T-helper 2 cell treated with Interferon-gamma antibody and Interleukin-4, amounts not matched to agents 5 μg/mL and 100 μg/mL, for 36 hours (primary cell): ENCODE results near the gene FAM78A.
"Not testable (repeated sequence)": the region's sequence is repeated elsewhere in the genome, so short reads cannot be mapped to it uniquely, and the experiment has no call there.

Experiments
- DNase-seq: peaks from one replicate; pipeline ENCODE4 v3.0.0; 2021; ENCODE audit warnings: low spot score
- H3K27ac Mint-ChIP-seq: one replicate; pipeline ENCODE4 v1.8.0; 2021; ENCODE audit warnings: mild to moderate bottlenecking, mixed read lengths
- H3K27me3 Mint-ChIP-seq: one replicate; pipeline ENCODE4 v1.8.0; 2021; ENCODE audit warnings: low read depth, mixed read lengths
- H3K36me3 Mint-ChIP-seq: one replicate; pipeline ENCODE4 v1.8.0; 2021; ENCODE audit warnings: low read depth, mixed read lengths
- H3K4me1 Mint-ChIP-seq: one replicate; pipeline ENCODE4 v1.8.0; 2021; ENCODE audit warnings: low read depth, mixed read lengths
- H3K4me3 Mint-ChIP-seq: one replicate; pipeline ENCODE4 v1.8.0; 2022; ENCODE audit warnings: mild to moderate bottlenecking, moderate library complexity, mixed read lengths
- H3K9me3 Mint-ChIP-seq: one replicate; pipeline ENCODE4 v1.8.0; 2021; ENCODE audit warnings: mixed read lengths

Gene FAM78A

DNA sequence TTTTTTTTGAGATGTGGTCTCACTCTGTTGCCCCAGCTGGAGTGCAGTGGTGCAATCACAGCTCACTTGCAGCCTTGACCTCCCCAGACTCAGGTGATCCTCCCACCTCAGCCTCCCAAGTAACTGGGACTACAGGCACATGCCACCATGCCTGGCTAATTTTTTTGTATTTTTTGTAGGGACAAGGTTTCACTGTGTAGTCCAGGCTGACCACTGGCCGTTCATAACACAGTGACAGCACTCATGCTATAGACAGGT, 5.4 kb downstream of the FAM78A start:
- H3K27me3 Mint-ChIP-seq, DNase-seq, H3K9me3 Mint-ChIP-seq: not testable (repeated sequence)
- Mint-ChIP-seq H3K4me3 (peak overlapping the region; percentile 89), H3K4me1 (peaks cover 52% of the 10 kb centered on the region), H3K27ac (peak overlapping the region; percentile 96), H3K36me3 (peaks cover 72% of the 10 kb centered on the region)

DNA sequence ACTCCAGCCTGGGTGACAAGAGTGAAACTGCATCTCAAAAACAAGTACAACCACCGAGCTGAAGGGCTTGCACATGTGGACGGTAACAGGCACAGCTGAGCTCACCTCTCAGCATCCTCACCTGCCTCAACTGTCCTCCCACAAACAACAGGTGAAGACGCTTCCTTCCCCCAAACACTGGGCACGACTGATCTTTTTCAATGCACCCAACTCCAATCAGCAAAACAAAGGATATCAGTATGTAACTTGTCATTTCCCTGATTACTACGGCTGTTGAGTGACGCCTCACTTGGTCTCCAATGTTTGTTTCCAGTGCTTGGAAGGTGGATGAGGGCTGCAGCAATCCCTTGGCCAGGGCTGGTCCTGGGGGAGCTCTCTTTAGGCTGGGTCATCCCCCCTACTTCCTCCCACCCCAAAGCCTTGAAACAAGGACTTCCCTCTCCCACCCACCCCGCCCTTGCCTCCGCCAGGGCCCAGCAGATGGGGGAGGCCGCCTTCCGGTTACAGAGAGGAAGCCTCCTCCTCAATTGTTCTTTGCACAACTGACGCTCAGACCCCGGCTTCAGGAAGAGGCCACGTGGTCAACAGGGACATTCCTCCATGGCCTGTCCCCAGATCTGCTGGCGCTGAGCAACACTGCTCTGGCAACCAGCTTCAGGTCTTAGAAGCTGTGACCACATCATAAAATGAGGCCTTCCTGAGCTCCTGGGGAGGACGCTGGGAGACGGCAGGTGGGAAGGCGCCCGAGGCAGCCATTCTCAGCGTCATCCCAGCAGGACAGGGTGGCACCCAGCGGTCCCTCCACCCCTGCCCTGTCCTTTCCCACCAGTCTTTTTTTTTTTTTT, 5.9 kb downstream of the FAM78A start:
- H3K36me3 Mint-ChIP-seq: peaks cover 67% of the 10 kb centered on the region
- no peaks in the 10 kb centered on the region for H3K27me3 Mint-ChIP-seq
- DNase-seq: peak; percentile 68
- H3K9me3 Mint-ChIP-seq: no peaks in the 10 kb centered on the region
- H3K27ac Mint-ChIP-seq: peak overlapping the region; percentile 96
- peaks cover 58% of the 10 kb centered on the region for H3K4me1 Mint-ChIP-seq
- peak overlapping the region; percentile 89 for H3K4me3 Mint-ChIP-seq

DNA sequence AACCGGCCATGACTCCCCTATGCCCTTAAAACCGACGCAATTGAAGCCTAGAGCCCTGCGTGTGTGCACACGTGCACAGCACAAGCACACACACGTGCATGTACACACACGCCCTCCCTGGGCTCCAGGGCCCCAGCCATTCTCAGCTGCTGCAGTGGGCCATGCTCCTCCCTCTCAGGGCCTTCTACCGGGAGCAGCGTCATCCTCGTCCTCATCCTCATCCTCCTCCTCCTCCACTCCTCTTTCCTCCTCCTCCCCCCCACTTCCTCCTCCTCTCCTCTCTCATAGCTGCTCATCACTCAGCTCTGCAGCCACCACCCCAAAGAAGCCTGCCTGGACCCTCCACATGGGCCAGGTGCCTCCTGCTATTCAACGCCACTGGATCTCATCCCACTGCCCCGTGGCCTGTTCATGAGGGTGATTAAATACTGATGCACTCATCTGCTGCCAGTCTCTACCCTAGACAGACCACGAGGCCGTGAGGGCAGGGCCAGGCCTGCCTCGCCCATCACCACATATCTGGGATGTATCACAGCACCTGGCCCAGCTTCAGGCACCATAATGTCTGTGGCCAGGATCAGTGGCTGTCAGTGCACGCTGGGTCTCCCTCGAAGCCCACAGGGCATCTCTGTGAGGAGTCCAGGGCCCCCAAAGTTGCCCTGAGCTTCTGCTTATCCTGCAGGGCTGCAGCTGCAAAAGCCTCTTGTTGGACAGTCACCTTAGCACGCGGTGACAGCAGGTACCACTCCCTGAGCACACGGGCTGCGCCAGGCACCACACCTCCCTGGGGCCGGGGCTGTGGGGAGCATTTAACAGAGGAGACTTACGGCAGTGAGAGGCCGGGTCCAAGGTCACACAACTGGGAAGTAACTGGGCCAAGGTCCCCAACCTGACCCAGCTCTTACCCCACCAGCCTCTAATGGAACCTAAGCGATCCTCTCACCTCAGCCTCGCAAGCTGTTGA, 9.8 kb downstream of the FAM78A start:
- Mint-ChIP-seq H3K4me3 (peak overlapping the region; percentile 90), H3K4me1 (peaks cover 64% of the 10 kb centered on the region), H3K27ac (peak overlapping the region; percentile 93), H3K9me3 (no peaks in the 10 kb centered on the region), H3K27me3 (no peaks in the 10 kb centered on the region), H3K36me3 (peaks cover 56% of the 10 kb centered on the region)
- DNase-seq: no peak

DNA sequence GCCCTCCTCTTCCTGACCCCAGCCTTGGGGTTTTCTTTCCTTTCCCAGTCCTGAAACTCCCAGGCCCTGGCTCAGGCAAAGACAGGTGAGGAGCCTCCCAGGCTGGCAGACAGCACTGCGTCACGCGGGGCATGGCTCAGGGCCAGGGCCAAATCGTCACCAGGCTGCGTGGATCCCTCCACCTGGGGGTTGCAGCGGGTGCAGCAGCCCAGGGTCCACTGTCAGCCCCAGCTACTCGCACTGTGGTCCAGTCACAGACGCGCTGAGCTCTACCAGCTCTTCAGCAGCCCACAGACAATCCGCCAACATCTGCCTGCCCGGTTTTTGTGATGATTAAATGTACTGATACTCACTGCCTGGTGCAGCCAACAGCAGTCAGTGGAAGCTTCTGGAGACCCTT, 12.1 kb downstream of the FAM78A start:
- Mint-ChIP-seq H3K27ac (peak overlapping the region; percentile 67), H3K4me3 (peak overlapping the region; percentile 68), H3K36me3 (peaks cover 54% of the 10 kb centered on the region), H3K9me3 (no peaks in the 10 kb centered on the region), H3K4me1 (peaks cover 50% of the 10 kb centered on the region), H3K27me3 (no peaks in the 10 kb centered on the region)
- DNase-seq: no peak

DNA sequence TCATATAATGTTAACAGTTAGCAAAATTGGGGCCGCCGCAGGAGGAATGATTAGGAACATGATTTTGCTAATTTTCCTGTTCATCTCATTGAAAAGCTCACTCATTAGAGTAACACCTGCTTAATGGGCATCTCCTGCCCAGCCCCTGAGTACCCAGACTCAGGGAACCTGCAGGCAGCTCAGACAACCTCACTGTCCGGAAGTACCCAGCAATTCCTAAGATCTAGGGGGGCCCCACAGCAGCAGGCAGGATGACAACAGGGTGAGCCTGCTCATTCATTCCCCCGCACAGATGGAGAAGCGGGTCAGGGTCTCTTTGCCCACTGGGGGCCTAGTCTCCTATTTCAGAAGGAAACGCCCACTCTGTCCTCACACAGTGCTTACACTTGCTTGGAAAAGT, 12.6 kb downstream of the FAM78A start:
- no peak for DNase-seq
- Mint-ChIP-seq H3K27me3 (no peaks in the 10 kb centered on the region), H3K9me3 (no peaks in the 10 kb centered on the region), H3K4me1 (peaks cover 48% of the 10 kb centered on the region), H3K27ac (peak overlapping the region; percentile 67), H3K36me3 (peaks cover 55% of the 10 kb centered on the region), H3K4me3 (peak overlapping the region; percentile 68)

DNA sequence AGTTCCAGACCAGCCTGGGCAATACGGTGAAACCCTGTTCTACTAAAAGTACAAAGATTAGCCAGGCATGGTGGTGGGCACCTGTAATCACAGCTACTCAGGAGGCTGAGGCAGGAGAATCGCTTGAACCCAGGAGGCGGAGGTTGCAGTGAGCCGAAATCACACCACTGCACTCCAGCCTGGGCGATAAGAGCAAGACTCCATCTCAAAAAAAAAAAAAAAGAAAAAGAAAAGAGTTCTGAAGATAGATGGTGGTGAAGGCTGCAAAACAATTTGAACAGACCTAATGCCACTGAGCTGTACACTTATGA, 13.3 kb downstream of the FAM78A start:
- peaks cover 57% of the 10 kb centered on the region for H3K36me3 Mint-ChIP-seq
- not testable (repeated sequence) for DNase-seq, H3K9me3 Mint-ChIP-seq, H3K27me3 Mint-ChIP-seq
- peak overlapping the region; percentile 37 for H3K4me3 Mint-ChIP-seq
- H3K4me1 Mint-ChIP-seq: peaks cover 46% of the 10 kb centered on the region
- H3K27ac Mint-ChIP-seq: peak overlapping the region; percentile 12

DNA sequence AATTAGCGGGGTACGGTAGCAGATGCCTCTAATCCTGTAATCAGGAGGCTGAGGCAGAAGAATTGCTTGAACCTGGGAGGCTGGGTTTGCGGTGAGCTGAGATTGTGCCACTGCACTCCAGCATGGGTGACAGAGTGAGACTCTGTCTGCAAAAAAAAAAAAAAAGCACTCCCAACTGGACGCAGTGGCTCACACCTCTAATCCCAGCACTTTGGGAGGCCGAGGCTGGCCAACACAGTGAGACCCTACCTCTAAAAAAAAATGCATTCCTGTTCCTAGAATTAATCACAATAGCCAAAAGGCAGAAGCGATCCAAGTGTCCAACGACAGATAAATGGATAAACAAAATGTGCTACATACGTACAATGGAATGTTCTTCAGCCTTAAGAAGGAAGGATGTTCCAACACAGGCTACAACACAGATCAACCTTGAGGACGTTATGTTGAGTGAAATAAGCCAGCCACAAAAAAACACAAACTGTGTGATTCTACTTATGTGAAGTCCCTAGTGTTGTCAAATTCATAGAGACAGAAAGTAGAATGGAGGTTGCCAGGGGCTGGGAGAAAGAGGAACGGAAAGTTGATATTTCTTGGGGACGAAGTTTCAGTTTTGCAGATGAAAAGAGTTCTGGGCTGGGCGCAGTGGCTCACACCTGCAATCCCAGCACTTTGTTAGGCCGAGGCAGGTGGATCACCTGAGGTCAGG, 13.8 kb downstream of the FAM78A start:
- H3K9me3 Mint-ChIP-seq: no peaks in the 10 kb centered on the region
- DNase-seq: no peak
- H3K4me1 Mint-ChIP-seq: peaks cover 46% of the 10 kb centered on the region
- peak overlapping the region; percentile 12 for H3K27ac Mint-ChIP-seq
- H3K36me3 Mint-ChIP-seq: peaks cover 58% of the 10 kb centered on the region
- no peaks in the 10 kb centered on the region for H3K27me3 Mint-ChIP-seq
- H3K4me3 Mint-ChIP-seq: peak overlapping the region; percentile 37

DNA sequence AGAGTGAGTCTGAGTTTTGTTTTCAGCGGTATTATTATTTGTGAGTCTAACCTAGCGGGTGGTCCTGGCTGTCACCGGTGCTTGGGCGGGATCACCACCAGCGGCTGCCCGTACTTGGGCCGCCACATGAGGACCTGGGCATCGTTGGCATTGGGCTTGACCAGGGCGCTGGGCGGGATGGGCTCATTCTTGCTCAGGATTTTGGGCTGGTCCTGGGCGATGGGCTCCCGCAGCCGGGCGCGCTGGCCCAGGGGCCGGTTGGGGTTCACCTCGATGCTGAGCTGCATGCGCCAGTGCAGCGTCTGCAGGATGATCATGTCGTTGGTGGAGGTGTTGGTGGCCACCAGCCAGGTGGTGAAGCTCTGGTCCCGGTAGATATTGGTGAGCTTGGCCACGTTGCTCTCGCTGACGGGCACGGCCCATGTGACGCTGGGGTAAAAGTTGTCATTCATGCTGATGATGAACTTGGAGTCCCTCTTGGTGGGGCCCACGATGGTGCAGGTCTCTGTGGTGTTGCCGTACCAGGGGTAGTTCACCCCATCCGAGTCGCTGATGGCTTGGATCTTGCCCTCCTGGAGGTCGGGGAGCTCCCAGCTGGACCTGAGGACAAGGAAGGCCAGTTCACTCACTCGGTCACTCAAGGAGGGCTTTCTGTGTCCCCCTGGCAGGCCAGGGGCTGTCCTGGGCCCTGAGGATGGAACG, 15.4 kb downstream of the FAM78A start:
- H3K4me1 Mint-ChIP-seq: peaks cover 45% of the 10 kb centered on the region
- H3K27ac Mint-ChIP-seq: no peak overlapping the region
- H3K36me3 Mint-ChIP-seq: peaks cover 54% of the 10 kb centered on the region
- no peak overlapping the region for H3K4me3 Mint-ChIP-seq
- DNase-seq: no peak
- no peaks in the 10 kb centered on the region for H3K9me3 Mint-ChIP-seq
- no peaks in the 10 kb centered on the region for H3K27me3 Mint-ChIP-seq

DNA sequence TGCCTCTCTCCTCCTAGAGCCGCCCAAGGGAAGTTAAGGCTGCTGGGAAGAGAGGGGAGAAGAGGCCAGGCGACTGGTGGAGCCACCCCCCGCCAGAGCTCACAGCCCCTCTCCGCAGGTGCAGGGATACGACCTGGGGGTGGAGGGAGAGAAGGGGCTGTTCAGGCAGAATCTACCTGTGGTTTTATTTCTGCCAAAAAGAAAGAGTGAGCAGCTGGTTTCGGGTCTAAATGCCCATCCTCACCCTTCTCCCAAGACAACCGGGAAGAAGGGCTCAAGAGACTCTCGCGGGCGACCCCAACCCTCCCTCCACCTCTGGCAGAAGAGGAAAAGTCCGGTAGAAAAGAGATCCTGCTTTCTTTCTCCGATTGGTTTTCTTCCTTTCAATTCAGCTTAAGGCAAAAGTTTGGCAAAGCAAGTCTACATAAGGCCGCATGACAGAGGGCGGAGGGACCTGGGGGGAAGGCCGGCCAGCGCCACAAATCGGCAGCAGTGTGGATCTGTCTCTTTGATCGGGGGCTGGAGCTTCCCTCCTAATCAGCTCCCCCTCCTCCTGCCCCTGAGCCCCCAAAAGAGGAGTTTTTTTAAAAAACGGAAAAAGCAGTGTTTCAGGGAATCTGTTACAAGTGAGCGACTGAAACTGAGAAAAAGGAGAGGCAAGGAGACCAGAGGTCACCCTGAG, 16.3 kb downstream of the FAM78A start:
- peaks cover 43% of the 10 kb centered on the region for H3K4me1 Mint-ChIP-seq

DNA sequence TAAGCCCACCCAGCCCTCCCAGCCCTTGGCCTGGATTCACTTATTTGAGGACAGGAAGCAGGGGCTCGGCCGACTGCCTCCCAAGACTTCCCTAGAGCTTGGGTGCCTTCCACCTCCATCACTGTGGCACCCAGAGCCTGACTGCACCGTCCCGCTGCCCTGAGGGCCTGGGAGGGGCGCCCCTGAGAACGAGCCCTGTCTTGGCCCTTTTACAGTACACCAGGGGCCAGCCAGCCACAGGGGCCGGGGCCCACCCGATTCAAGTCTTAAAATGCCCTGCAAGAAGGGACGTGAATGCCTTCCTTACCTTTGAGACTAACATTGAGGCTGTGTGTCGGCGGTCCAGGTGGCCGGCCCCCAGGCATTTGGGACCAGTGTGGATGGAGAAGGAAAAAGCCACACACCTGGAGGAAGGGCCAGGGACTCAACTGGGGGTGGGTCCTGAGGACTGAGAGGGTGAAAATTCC, 16.8 kb downstream of the FAM78A start:
- H3K9me3 Mint-ChIP-seq: no peaks in the 10 kb centered on the region
- H3K27ac Mint-ChIP-seq: peak overlapping the region; percentile 60
- no peak for DNase-seq
- H3K4me3 Mint-ChIP-seq: no peak overlapping the region
- no peaks in the 10 kb centered on the region for H3K27me3 Mint-ChIP-seq
- H3K36me3 Mint-ChIP-seq: peaks cover 48% of the 10 kb centered on the region
- peaks cover 43% of the 10 kb centered on the region for H3K4me1 Mint-ChIP-seq

More for the DNA sequence above, 16.3 kb downstream of the FAM78A start:
- H3K9me3 Mint-ChIP-seq: no peaks in the 10 kb centered on the region
- H3K27ac Mint-ChIP-seq: peak overlapping the region; percentile 36
- no peak for DNase-seq
- H3K36me3 Mint-ChIP-seq: peaks cover 54% of the 10 kb centered on the region
- H3K27me3 Mint-ChIP-seq: no peaks in the 10 kb centered on the region
- no peak overlapping the region for H3K4me3 Mint-ChIP-seq

DNA sequence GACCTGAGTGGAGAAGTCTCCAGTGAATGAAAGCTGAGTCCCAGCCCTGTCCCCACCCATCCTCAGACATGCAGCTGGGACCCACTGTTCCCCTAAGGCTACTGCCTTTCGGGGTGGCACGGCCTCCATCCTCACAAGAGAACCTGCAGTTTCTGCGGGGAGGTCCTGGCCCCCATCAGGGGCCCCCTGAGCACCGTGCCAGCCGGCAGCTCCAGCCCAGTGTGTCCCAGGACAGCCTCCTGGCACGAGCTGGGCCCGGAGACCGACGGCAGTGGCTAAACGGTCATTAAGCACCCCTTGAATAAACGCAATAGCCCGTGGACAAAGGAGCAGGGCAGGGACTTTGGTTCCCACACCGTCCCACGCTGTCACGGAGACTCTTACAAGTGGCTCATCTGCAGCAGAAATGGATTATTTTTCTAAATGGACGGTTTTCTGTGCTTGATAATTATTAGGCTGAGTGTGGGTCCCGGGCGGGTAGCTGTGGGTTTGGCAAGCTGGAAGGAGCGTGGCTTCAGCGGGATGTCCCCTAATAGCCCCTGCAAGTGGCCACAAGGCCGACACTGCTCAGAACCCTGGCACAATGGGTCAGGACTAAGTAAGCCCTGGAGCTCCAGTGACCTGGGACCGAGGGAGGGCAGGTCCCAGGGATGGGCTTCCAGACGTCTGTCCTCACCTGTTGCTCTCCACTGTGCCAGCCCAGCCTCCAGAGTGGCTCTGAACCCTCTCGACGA, 17.4 kb downstream of the FAM78A start:
- peak overlapping the region; percentile 45 for H3K27ac Mint-ChIP-seq
- DNase-seq: no peak
- H3K4me3 Mint-ChIP-seq: no peak overlapping the region
- H3K36me3 Mint-ChIP-seq: peaks cover 43% of the 10 kb centered on the region
- no peaks in the 10 kb centered on the region for H3K27me3 Mint-ChIP-seq
- H3K4me1 Mint-ChIP-seq: peaks cover 44% of the 10 kb centered on the region
- no peaks in the 10 kb centered on the region for H3K9me3 Mint-ChIP-seq

DNA sequence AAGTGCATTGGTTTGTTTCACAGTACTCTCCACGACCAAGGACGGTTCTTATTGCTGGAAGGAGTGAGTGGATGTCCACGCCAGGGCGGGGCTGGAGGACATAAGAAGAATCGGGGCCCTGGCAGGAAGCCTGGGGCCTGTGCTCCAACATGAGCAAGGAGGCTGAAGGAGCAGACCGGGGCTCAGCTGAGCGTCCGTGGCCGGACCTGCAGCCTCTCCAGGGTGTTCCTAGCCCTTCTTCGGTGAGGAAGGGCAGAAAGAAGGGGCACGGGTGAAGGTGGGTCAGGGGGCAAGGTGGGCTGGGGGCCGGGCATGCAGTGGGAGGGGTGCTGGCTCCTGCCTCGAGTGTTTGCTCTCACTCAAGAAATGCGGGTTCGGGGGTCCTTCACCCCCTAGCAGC, 18.1 kb downstream of the FAM78A start:
- H3K4me3 Mint-ChIP-seq: no peak overlapping the region
- H3K36me3 Mint-ChIP-seq: peaks cover 37% of the 10 kb centered on the region
- DNase-seq: no peak
- peak overlapping the region; percentile 87 for H3K27ac Mint-ChIP-seq
- no peaks in the 10 kb centered on the region for H3K9me3 Mint-ChIP-seq
- no peaks in the 10 kb centered on the region for H3K27me3 Mint-ChIP-seq
- peaks cover 48% of the 10 kb centered on the region for H3K4me1 Mint-ChIP-seq
